Stimulated activated naive CD8-positive, alpha-beta T cell treated with anti-CD3 and anti-CD28 coated beads, Interleukin-15, Interleukin-2, amounts not matched to agents 100 U/mL and 50 U/mL, for 24 hours (primary cell): ENCODE results near the gene PGF.
A peak's percentile ranks its signal among the peaks of the same experiment; 100 is the strongest.
"Not testable (repeated sequence)": the region's sequence is repeated elsewhere in the genome, so short reads cannot be mapped to it uniquely, and the experiment has no call there.

Experiments used
- ATAC-seq: fragments of 150-1000 bp; cut with Tn5 transposase; one replicate; pipeline ENCODE4 v1.10.0; 2021
- DNase-seq: peaks from one replicate; pipeline ENCODE4 v3.0.0; 2021

The PGF gene

DNA sequence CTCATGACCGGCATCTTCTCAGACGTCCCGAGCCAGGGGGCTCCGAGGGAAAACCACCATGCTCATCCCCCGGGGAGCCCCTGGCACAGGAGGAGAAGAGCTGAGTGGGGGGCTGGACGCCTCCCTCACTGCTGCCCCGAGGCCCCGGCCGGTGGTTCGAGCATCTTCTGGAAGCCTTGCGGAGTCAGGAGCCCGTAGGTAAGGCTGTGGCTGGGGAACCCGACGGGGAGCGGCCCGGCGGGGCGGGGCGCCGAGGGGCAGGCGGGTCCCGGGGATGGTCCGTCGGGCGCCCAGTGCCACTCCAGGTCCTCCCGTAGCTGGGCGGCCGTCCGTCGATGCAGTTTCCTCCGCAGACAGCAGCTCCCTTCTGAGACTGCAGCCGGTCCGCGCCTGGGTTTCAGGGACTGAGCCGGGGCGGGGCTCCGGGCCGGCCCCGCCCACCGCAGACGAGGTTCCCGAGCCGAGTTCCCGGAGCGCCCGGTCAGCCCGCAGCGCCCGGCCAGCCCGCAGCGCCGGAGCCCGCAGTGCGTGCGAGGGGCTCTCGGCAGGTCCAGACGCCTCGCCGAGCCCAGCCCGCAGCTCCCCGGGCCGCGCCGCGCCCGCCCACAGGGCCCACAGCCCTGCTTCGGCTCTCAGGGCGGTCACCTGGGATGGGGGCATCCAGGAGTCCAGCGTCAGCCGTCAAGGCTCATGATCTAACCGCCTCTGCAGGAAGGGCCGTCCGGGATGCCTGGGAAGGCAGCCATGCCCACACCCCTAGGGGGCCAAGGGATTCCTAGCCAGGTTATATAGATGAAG lies at the start of gene PGF:
Gene PGF, minus strand, starts transcription at position 369 of the 798 bp plus-strand sequence. Its CDS starts 355 bp downstream, at position 14.
- ATAC-seq (peak; percentile 28), DNase-seq (peak; percentile 40)

DNA sequence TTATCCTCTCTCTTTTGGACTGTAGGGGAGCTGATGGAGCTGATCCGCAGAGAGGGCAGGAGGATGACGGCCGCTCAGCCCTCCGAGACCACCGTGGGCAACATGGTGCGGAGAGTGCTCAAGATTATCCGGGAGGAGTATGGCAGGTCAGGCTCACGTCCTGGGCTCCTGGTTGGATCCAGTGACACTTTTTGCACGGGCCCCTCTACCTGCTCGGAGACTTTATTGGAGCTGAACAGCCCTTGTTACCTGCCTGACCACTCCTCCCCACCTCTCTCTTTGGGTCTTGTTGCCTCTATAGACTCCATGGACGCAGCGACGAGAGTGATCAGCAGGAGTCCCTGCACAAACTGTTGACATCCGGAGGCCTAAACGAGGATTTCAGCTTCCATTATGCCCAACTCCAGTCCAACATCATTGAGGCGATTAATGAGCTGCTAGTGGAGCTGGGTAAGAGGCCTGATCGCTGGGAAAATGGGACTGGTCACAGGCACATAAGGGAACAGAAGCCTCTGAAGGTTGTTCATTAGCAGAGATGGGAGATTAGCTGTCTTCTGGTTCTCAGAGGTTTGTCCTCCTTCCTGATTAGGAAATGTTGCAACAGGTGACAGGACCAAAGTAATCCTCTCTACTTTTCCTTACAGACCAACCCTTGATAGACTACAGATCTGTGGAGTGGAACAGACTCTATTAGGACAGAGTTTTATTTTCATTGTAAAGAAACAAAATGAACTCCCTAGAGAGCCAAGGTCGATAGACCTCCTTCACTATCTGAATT lies 48.0 kb upstream of the PGF start:
- no peak for DNase-seq
- no peak for ATAC-seq

- DNase-seq (peak; percentile 99), ATAC-seq (peak; percentile 99)
Observed at GRCh38 chr14:75002392-75003249, 47.2 kb upstream of the PGF start, which contains the start of gene EIF2B2. EIF2B2 (plus strand) TSS chr14:75002921; CDS start chr14:75002991, 70 bp downstream.

DNA sequence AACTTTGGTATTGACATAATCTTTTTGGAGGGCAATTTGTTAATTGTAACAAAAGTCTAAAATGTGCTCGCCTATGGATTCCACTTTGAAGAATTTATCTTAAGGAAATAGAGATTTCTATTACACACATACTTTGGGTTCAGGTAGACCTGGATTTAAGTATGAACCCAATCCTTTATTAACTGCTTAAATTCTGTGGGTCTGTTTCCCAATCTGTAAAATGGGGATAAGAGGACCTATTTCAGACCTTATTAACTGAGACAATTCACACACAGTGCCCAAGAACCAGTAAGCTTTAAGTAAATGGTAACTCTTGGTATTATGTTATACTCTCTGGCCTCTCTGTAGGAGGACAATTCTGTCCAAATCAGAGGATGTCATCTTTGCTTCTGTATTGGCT lies 46.5 kb upstream of the PGF start:
- ATAC-seq (no peak), DNase-seq (no peak)

- ATAC-seq (no peak), DNase-seq (no peak)
Observed at GRCh38 chr14:75001261-75001660, 45.9 kb upstream of the PGF start.

DNA sequence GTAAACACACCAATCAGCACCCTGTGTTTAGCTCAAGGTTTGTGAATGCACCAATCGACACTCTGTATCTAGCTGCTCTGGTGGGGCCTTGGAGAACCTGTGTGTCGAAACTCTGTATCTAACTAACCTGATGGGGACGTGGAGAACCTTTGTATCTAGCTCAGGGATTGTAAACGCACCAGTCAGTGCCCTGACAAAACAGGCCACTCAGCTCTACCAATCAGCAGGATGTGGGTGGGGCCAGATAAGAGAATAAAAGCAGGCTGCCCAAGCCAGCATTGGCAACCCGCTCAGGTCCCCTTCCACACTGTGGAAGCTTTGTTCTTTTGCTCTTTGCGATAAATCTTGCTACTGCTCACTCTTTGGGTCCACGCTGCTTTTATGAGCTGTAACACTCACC lies 40.4 kb upstream of the PGF start:
- DNase-seq, ATAC-seq: not testable (repeated sequence)

DNA sequence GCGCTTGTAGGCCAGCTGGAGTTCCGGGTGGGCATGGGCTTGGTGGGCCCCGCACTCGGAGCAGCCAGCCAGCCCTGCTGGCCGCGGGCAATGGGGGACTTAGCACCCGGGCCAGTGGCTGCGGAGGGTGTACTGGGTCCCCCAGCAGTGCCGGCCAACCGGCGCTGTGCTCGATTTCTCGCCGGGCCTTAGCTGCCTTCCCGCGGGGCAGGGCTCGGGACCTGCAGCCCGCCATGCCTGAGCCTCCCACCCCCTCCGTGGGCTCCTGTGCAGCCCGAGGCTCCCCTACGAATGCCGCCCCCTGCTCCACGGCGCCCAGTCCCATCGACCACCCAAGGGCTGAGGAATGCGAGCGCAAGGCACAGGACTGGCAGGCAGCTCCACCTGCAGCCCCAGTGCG lies 38.8 kb upstream of the PGF start:
- not testable (repeated sequence) for ATAC-seq, DNase-seq

DNA sequence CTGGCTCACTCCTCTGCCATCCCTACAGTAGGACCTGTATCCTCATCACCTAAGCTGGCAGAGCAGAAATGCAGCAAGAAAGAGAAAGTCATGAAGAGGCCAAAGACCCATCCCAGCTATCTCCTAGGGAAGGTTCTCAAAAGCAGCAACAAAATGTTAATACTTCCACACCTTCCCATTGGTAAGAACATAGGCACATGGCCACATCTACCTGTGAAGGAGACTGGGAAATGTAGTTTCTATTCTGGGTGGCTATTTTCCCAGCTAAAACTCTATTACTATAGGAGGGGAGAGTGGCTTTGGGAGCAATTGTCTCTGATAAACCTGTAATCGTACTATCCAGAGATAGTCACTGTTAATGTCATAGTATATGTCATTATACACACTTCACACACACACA lies 33.6 kb upstream of the PGF start:
- ATAC-seq (no peak), DNase-seq (no peak)

DNA sequence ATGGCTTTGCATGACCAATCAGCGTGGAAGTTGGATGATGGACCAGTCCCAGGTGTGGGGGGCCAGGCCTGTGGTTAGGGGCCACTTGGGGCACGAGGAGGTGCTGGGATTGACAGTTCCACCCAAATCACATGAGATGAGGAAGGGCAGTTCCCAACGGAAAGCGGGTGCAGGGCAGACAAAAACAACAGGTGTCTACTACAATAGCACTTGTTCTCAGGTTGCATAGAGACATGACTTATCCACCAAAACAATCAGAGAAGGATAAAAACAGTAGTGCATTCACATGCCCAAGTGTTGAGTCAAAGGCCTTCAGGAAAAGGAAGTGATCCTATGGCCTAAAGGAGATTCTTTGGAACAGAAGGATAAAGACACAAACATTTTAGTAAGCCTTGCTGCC lies 32.7 kb upstream of the PGF start:
- DNase-seq (no peak), ATAC-seq (no peak)

DNA sequence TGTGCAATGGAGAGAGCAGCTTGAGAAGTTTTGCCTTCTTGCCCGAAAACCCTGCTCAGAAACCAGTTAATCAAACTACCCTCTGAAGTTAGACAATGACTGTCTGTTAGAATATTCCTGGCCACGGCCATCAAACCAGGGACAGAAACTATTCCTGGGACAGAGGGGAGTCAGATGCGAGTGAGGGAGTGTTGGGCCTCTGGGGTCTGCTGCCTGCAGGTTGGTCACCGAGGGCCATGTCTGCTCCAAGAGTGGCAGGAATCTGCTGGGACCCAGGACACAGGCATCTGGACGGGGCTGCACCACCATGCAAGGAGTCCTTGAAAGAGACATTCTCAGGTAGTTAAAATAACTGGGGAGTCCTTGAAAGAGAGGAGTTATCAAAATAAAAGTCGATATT lies 30.4 kb upstream of the PGF start:
- DNase-seq (no peak), ATAC-seq (no peak)

- DNase-seq (no peak), ATAC-seq (no peak)
Observed at GRCh38 chr14:74985028-74985310, 29.6 kb upstream of the PGF start.

GRCh38 chr14:74984236-74985027 lies 29.0 kb upstream of the PGF start:
- ATAC-seq = no peak
- DNase-seq = no peak

DNA sequence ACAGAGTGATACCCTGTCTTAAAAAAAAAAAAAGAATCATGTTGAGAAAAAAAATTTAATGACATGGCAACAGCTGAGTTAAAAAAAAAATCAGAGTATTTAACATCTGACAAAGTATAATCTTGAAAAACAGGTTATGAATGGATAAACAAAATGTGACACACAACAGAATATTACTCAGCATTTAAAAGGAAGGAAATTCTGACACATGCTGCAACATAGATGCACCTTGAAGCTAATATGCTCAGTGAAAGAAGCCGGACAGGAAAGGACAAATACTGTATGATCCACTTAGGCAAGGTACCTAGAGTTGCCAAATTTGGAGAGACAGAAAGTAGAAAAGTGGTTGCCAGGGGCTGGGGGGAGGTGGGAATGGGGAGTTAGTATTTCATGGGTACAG lies 27.9 kb upstream of the PGF start:
- ATAC-seq = no peak
- DNase-seq = no peak

- DNase-seq = no peak
- no peak for ATAC-seq
Observed at GRCh38 chr14:74982661-74983060, 27.3 kb upstream of the PGF start.

DNA sequence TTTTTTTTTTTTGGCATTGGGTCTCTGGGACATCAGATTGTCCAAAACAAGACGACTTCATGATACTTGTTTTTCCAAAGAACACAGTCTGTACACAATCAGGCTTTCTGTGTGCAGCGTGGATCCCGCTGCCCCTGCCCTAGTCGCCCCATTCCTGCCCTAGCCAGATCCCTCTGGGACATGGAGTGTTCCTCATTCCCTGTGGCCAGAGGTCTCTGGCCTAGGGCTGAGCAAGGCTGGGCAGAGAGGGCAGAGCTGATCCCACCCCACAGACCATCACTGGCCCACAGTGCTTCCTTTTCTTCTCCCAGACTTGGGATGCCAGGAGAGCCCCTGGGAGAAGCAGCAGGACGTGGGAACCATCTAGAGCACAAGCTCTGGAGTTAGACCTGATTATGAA lies 26.4 kb upstream of the PGF start:
- ATAC-seq (no peak), DNase-seq (no peak)

DNA sequence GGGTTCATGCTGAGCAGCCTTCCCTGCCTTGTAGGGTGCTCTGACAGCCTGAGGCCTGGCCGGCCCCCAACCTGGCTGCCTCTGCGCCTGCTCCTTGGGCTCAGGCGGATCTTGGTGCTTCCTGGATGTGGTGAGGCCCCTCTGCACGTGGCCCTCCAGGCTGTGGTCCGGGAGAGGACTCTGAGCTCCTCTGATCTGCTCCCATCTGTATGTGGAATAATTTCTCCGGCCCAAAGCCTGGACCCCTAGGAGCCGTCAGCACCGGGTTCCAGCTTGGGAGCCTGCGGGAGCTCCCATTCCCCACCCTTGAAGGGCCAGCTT lies 26.0 kb upstream of the PGF start:
- no peak for ATAC-seq
- DNase-seq = no peak

DNA sequence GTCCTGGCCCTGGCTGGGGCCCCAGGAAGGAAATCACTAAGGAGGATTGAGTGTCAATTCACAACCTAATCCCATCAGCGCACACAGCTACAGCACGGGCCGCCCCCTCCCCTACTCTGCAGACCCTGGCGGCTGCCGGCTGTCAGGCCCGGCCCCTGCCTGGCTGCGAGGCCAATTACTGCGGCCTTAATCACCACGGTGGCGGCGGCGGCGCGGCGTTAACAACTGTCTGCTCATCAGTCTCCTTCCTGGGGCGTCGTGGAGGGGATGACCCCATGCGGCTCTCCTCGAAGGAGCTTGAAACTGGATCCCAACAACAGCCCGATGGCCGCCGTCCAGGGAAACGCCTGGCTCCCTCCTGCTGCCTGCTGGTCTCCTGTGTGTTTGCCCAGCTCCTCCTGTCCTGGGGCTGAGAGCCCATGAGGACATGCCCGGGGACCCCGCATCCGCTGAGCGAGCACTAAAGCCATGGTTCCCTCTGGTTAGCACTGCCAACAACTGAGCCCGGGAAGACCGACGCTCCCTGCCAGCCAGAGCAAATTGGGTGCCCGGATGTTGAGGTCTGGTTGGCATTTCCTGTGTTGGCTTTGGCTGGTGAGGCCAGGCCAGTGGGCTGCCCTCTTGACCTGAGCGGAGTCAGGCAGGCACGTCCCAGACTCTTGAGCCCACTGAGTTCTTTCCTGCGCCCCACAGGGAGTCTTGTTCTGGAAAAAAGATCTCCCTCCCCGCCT lies 25.5 kb upstream of the PGF start:
- ATAC-seq = no peak
- no peak for DNase-seq

- DNase-seq (no peak), ATAC-seq (no peak)
Observed at GRCh38 chr14:74980398-74980730, 25.0 kb upstream of the PGF start.

GRCh38 chr14:74979442-74980397 lies 24.3 kb upstream of the PGF start:
- ATAC-seq = no peak

DNA sequence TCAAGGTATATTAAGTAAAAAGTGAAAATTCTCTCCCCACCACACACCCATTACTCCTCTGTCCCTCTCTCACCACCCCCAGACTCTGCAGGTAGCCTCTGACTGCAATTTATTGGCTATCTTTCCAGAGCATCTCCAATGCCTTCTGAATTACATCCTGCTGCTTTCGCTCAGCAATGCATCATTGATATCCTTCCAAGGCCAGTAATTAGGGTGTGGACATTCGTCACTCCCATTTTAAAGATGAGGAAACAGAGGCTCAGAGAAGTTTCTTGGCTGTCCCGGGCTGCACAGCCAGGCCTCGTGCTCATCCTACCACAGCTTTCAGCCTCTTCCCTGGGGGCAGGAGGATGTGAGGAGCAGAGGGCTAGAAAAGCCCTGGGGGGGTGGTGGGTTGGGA lies 23.6 kb upstream of the PGF start:
- ATAC-seq (no peak), DNase-seq (no peak)

More at GRCh38 chr14:74979442-74980397, 24.3 kb upstream of the PGF start:
- DNase-seq = no peak
